ENCODE measurements around the gene RHOJ.
"Not testable (repeated sequence)": the region's sequence is repeated elsewhere in the genome, so short reads cannot be mapped to it uniquely, and the experiment has no call there.

The RHOJ gene

GRCh38 chr14:63301891-63302534, 97.8 kb downstream of the RHOJ start:
- DNase-seq: no peak

DNA sequence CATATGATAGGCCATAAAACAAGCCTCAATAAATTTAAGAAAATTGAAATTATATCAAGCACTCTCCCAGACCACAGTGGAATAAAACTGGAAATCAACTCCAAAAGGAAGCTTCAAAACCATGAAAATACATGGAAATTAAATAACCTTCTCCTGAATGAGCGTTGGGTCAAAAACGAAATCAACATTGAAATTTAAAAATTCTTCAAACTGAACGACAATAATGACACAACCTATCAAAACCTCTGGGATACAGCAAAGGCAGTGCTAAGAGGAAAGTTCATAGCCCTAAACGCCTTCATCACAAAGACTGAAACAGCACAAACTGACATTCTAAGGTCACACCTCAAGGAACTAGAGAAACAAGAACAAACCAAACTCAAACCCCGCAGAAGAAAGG, 100.2 kb downstream of the RHOJ start:
- DNase-seq: not testable (repeated sequence)

DNA sequence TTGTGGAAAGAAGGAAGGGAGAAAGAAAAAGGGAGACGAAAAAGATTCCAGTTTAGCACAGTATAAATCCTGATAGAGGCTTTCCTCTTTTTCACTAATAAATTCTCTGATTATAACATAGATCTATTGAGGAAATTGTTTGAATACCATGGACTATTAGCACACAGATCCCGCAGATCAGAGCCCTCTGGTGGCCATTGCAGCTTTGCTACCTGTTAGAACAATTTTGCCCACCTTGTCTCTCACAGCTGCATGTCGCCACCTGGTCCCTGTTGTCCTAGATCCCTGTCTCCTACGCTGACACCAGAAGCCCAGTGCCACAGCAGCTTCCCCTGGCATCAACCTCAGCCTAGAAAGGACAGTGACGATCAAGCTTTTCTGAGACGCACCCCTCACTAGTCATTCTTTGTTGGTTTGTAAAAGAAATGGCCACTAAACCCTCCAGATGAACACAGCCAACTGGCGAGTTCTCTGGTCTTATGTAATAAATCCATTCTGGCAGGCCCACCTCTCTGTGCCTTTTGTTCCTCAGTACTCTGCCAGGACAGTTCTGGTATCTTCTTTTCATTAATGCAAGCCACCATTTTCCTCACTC, 104.6 kb downstream of the RHOJ start:
- no peak for DNase-seq

GRCh38 chr14:63318835-63319234, 114.6 kb downstream of the RHOJ start, which contains the start of gene GPHB5:
Gene GPHB5, minus strand, starts transcription at chr14:63318935. Its CDS starts 1,086 bp downstream, at chr14:63317849.
- DNase-seq: no peak

DNA sequence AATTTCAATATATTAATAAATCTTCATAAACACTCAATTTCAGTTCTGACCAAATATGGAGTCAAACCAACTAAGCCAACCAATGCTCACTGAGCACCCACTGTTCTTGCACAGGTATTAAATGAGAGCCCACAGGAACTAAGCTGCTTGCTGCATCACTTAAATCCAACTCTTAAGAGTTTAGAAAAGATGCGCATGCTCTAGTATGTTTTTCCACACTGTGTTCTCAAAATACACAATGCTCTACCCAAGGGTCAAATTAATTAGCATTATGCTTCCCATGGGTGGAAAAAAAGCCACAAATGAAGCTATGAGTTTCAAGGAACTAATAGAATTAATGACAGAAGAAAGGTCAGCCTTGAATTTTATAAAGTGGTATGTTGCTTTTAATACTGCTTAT, 118.2 kb downstream of the RHOJ start:
- no peak for DNase-seq

GRCh38 chr14:63322897-63323573, 118.8 kb downstream of the RHOJ start:
- no peak for DNase-seq

DNA sequence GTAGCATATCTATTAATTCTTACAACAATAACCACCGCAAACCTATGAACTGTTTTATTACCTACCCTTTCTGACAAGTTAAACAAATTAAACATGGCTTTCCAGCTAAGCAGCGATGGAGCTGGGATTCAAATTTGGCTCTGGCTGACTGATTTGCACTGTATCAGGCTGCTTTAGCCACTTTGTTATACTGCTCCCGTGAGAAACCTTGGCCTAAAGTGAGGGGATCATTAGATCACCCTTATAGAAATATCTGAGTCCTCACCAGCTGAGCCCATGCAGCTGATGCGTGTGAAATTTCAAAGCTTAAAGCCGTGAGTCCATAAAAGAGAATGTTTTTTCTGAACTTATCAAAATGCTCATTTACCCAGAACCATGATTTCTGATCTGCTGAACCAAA, 122.6 kb downstream of the RHOJ start:
- DNase-seq: no peak

- no peak for DNase-seq
Observed at GRCh38 chr14:63328787-63329737, 124.8 kb downstream of the RHOJ start.

- no peak for DNase-seq
Observed at GRCh38 chr14:63342371-63342770, 138.1 kb downstream of the RHOJ start.

Measured in NCI-H2029 treated with DMSO at 0.1 percent for 48 hours (cell line).